Activated naive CD8-positive, alpha-beta T cell treated with anti-CD3 and anti-CD28 coated beads, Interleukin-2, amount 10 ng/mL, durations not matched to agents 7 days and 5 days (primary cell): ENCODE data around the gene ZNF597. TPM values are rescaled to one million over a fixed set of nuclear protein-coding genes. Genes with fewer than 3 reads are reported as not detected.

ENCODE experiments used
- ATAC-seq: fragments of 150-1000 bp; cut with Tn5 transposase; one replicate; pipeline ENCODE4 v1.10.0; 2021; ENCODE audit warnings: low read depth, moderate library complexity
- POLR2A ChIA-PET: fragments of 350-600 bp; sonication (Branson Sonifier 250); formaldehyde crosslinking; loops from one replicate; lab custom pipeline; 2021; ENCODE audit warnings: antibody characterized with exemption; lab: Charles Lee
- DNase-seq: peaks from one replicate; pipeline ENCODE4 v3.0.0; 2021
- H3K27ac Mint-ChIP-seq: one replicate; pipeline ENCODE4 v1.8.0; 2022; ENCODE audit warnings: mild to moderate bottlenecking, mixed read lengths
- H3K27me3 Mint-ChIP-seq: one replicate; pipeline ENCODE4 v1.8.0; 2022; ENCODE audit warnings: mild to moderate bottlenecking, moderate library complexity, mixed read lengths
- H3K36me3 Mint-ChIP-seq: one replicate; pipeline ENCODE4 v1.8.0; 2021; ENCODE audit warnings: mild to moderate bottlenecking, mixed read lengths
- H3K4me1 Mint-ChIP-seq: one replicate; pipeline ENCODE4 v1.8.0; 2021; ENCODE audit warnings: mixed read lengths
- H3K4me3 Mint-ChIP-seq: one replicate; pipeline ENCODE4 v1.8.0; 2022; ENCODE audit warnings: mild to moderate bottlenecking, moderate library complexity, mixed read lengths
- H3K9me3 Mint-ChIP-seq: one replicate; pipeline ENCODE4 v1.8.0; 2021; ENCODE audit warnings: mixed read lengths
- total RNA-seq, 2 experiments: library from RNA; stranded (reverse); gene quantifications; one replicate each; pipeline ENCODE4 v1.2.3, GENCODE V29; 2021

Gene ZNF597
- 1 to 10 TPM; 3.6 to 4.2 TPM for total RNA-seq

- Mint-ChIP-seq H3K36me3 (peaks cover 39% of the 10 kb centered on the region), H3K4me3 (peak within 1 kb of the TSS; percentile 94), H3K4me1 (peaks cover 16% of the 10 kb centered on the region), H3K27me3 (no peaks in the 10 kb centered on the region), H3K27ac (peak within 1 kb of the TSS; percentile 89), H3K9me3 (peaks cover 12% of the 10 kb centered on the region)
- DNase-seq (peak; percentile 65), ATAC-seq (peak; percentile 91)
- POLR2A ChIA-PET: interaction anchor here (0.9 to 3.8 kb wide), 10 partner anchors 14 to 291 kb away, joined by 3 to 23 read pairs (median 4); partner anchors contain the start of genes ZNF174, ZNF263 and ZSCAN32
Measured at GRCh38 chr16:3443108-3444031, at the start of gene ZNF597, which contains the start of gene NAA60. TSS of gene ZNF597 (minus strand) at chr16:3443504. CDS start at chr16:3443153, 351 bp downstream. TSS of gene NAA60 (plus strand) at chr16:3443680. CDS start at chr16:3476228, 32,548 bp downstream.

- POLR2A ChIA-PET: no interaction called here
- Mint-ChIP-seq H3K27ac (no peak overlapping the region), H3K9me3 (no peaks in the 10 kb centered on the region), H3K36me3 (no peaks in the 10 kb centered on the region), H3K4me1 (peaks cover 2% of the 10 kb centered on the region), H3K27me3 (no peaks in the 10 kb centered on the region), H3K4me3 (no peak overlapping the region)
- DNase-seq: no peak
- ATAC-seq: no peak
Measured at GRCh38 chr16:3492356-3492755, 49.1 kb upstream of the ZNF597 start.

- Mint-ChIP-seq H3K27me3 (no peaks in the 10 kb centered on the region), H3K27ac (peak overlapping the region; percentile 56), H3K4me1 (peaks cover 2% of the 10 kb centered on the region), H3K36me3 (no peaks in the 10 kb centered on the region), H3K9me3 (no peaks in the 10 kb centered on the region), H3K4me3 (no peak overlapping the region)
- ATAC-seq (no peak), DNase-seq (no peak)
- POLR2A ChIA-PET: interaction anchor here (1.0 kb wide), 2 partner anchors 9 to 226 kb away, joined by 4 to 5 read pairs; partner anchors contain the start of gene CLUAP1
Measured at GRCh38 chr16:3490911-3491629, 47.8 kb upstream of the ZNF597 start.

- POLR2A ChIA-PET: no interaction called here
- H3K27ac Mint-ChIP-seq: no peak overlapping the region
- no peaks in the 10 kb centered on the region for H3K27me3 Mint-ChIP-seq
- no peaks in the 10 kb centered on the region for H3K9me3 Mint-ChIP-seq
- no peaks in the 10 kb centered on the region for H3K36me3 Mint-ChIP-seq
- DNase-seq (no peak), ATAC-seq (no peak)
- peaks cover 2% of the 10 kb centered on the region for H3K4me1 Mint-ChIP-seq
- no peak overlapping the region for H3K4me3 Mint-ChIP-seq
Measured at GRCh38 chr16:3488801-3489200, 45.5 kb upstream of the ZNF597 start.

- Mint-ChIP-seq H3K27me3 (no peaks in the 10 kb centered on the region), H3K36me3 (peaks cover 2% of the 10 kb centered on the region), H3K27ac (no peak overlapping the region), H3K4me3 (no peak overlapping the region), H3K4me1 (peaks cover 2% of the 10 kb centered on the region), H3K9me3 (no peaks in the 10 kb centered on the region)
- DNase-seq (no peak), ATAC-seq (no peak)
- POLR2A ChIA-PET: interaction anchor here (0.6 kb wide), 1 partner anchor 68 kb away, joined by 6 read pairs; no protein-coding TSS in a partner anchor
Measured at GRCh38 chr16:3487521-3488410, 44.5 kb upstream of the ZNF597 start.

GRCh38 chr16:3486506-3487215 is 43.4 kb upstream of the ZNF597 start:
- no peak for DNase-seq
- H3K9me3 Mint-ChIP-seq: no peaks in the 10 kb centered on the region
- peaks cover 2% of the 10 kb centered on the region for H3K4me1 Mint-ChIP-seq
- no peak overlapping the region for H3K27ac Mint-ChIP-seq
- H3K4me3 Mint-ChIP-seq: no peak overlapping the region
- H3K36me3 Mint-ChIP-seq: peaks cover 4% of the 10 kb centered on the region
- ATAC-seq: no peak
- H3K27me3 Mint-ChIP-seq: no peaks in the 10 kb centered on the region
- POLR2A ChIA-PET: no interaction called here

- Mint-ChIP-seq H3K27me3 (no peaks in the 10 kb centered on the region), H3K4me1 (no peaks in the 10 kb centered on the region), H3K27ac (no peak overlapping the region), H3K4me3 (no peak overlapping the region), H3K9me3 (no peaks in the 10 kb centered on the region), H3K36me3 (peaks cover 4% of the 10 kb centered on the region)
- DNase-seq (no peak), ATAC-seq (no peak)
- POLR2A ChIA-PET: no interaction called here
Measured at GRCh38 chr16:3485821-3486505, 42.7 kb upstream of the ZNF597 start.

- no peaks in the 10 kb centered on the region for H3K4me1 Mint-ChIP-seq
- no peaks in the 10 kb centered on the region for H3K9me3 Mint-ChIP-seq
- no peak overlapping the region for H3K4me3 Mint-ChIP-seq
- H3K27me3 Mint-ChIP-seq: no peaks in the 10 kb centered on the region
- no peak for ATAC-seq
- POLR2A ChIA-PET: interaction anchor here (0.7 kb wide), 1 partner anchor 20 kb away, joined by 5 read pairs; no protein-coding TSS in a partner anchor
- no peak overlapping the region for H3K27ac Mint-ChIP-seq
- no peak for DNase-seq
- peaks cover 4% of the 10 kb centered on the region for H3K36me3 Mint-ChIP-seq
Measured at GRCh38 chr16:3485097-3485745, 41.9 kb upstream of the ZNF597 start.

- no peak for ATAC-seq
- DNase-seq: no peak
- H3K9me3 Mint-ChIP-seq: no peaks in the 10 kb centered on the region
- peaks cover 4% of the 10 kb centered on the region for H3K36me3 Mint-ChIP-seq
- POLR2A ChIA-PET: interaction anchor here (0.7 kb wide), 1 partner anchor 20 kb away, joined by 5 read pairs; no protein-coding TSS in a partner anchor
- no peaks in the 10 kb centered on the region for H3K27me3 Mint-ChIP-seq
- H3K4me1 Mint-ChIP-seq: no peaks in the 10 kb centered on the region
- H3K27ac Mint-ChIP-seq: no peak overlapping the region
- H3K4me3 Mint-ChIP-seq: no peak overlapping the region
Measured at GRCh38 chr16:3484318-3485096, 41.2 kb upstream of the ZNF597 start.

- POLR2A ChIA-PET: no interaction called here
- H3K36me3 Mint-ChIP-seq: peaks cover 9% of the 10 kb centered on the region
Measured at GRCh38 chr16:3482659-3483241, 39.4 kb upstream of the ZNF597 start.

More at GRCh38 chr16:3482659-3483241, 39.4 kb upstream of the ZNF597 start:
- Mint-ChIP-seq H3K4me3 (no peak overlapping the region), H3K4me1 (no peaks in the 10 kb centered on the region), H3K27me3 (no peaks in the 10 kb centered on the region), H3K27ac (no peak overlapping the region), H3K9me3 (no peaks in the 10 kb centered on the region)
- DNase-seq (no peak), ATAC-seq (no peak)
